ENCODE results near the gene TOMM7. TPM values are rescaled to one million over a fixed set of nuclear protein-coding genes. Genes with fewer than 3 reads are reported as not detected.
A peak's percentile ranks its signal among the peaks of the same experiment; 100 is the strongest.

The TOMM7 gene
- 141 and 226 TPM in 2 replicates for total RNA-seq (2014; rRNA removed; shearing (Covaris generic))

DNA sequence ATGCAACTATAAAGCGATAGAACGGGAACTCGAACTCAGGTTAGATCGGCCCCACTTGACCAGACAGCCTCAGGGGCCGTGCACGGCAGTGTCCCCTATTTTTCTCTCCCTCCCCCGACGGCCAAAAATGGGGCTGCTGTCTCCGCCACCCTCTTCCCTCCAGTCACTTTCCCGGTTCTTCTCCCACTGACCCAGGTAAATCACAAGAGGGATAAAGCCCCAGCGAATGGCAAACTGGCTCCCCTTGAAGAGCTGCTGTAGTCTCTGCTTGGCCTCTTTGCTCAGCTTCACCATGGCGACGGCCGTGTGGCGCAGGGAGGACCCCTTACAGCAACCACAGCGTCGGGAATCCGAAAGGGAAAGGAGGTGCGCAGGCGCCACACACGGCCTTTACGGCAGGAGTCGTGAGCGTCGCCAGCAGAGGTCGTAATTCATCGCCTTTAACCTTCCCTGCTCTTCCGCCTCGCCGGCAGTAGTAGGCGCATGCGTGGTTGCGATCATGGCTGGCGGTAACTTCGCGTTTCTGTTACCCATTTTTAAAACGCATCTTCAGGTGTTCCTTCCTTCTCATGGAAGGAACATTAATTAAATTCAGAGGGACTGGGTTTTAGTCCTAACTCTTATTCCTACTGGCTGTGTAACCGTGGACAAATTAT is at the start of gene TOMM7:
Gene TOMM7 (minus strand): TSS at position 364 of the 656 bp plus-strand sequence. CDS start 70 bp downstream, at position 294.
- H3K4me3 ChIP-seq: peak within 1 kb of the TSS; percentile 69
- peak within 1 kb of the TSS; percentile 75 for H3K27ac ChIP-seq
- no peaks in the 10 kb centered on the region for H3K27me3 ChIP-seq (replicated peaks)
- no peaks in the 10 kb centered on the region for H3K9me3 ChIP-seq (replicated peaks)
- H3K4me1 ChIP-seq (replicated peaks): peaks cover 12% of the 10 kb centered on the region
- DNase-seq (ENCODE audit: low read depth in 1 of 2, low spot score in 2 of 2): peak; percentile 92 to 93
- peaks cover 12% of the 10 kb centered on the region for H3K36me3 ChIP-seq

DNA sequence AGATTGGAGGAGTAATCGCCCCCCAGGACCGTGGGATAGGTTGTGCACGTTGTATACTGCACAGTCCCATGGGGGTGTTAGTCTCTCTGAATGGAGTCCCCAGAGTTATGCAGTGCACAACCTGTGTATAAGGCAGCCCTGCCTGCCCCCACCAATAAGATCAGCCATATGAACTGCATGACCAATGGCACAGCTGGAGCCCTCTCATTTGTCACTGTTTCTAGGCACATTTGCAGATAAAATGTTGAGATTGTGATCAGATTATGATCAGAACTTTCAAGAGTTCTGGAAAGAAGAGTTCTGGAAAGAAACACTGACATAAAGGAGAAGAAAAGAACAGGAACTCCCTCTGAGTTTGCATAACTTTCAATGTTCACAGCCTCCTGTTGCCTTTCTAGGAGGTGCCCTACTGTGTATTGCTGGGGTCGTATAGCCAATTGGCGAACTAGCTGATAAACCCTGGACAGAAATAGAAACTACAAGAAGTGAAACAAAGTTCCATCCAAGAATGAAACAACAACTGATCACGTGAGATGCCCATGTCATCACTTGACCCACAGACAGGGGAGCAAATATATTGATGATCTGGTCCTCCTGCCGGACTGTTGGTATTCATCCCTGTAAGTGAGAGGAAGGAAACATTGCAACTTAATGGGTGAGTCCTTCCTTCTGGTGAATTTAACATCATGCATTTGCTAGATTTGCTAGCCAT is 49.6 kb upstream of the TOMM7 start:
- H3K4me1 ChIP-seq (replicated peaks): no peaks in the 10 kb centered on the region
- no peak overlapping the region for H3K27ac ChIP-seq
- no peaks in the 10 kb centered on the region for H3K27me3 ChIP-seq (replicated peaks)
- H3K4me3 ChIP-seq: no peak overlapping the region
- no peak for DNase-seq (ENCODE audit: low read depth in 1 of 2, low spot score in 2 of 2)
- no peaks in the 10 kb centered on the region for H3K9me3 ChIP-seq (replicated peaks)
- no peaks in the 10 kb centered on the region for H3K36me3 ChIP-seq

DNA sequence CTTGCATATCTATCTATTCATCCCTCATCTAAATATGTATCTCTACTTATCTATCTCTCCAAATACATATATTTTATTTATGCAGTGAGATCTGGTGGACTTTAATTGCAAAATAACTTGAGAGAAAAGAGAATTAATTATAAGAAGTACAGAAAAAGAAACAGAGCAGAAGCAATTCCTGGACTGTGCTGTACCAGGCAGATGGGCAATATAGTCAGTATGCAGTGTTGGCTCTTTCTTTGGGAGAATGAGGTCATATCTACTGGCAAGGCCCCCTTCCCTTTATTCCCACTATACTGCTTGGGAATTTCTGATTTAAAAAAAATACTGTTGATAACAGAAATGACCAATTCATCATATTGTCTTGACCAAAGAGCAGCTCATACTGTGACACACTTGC is 49.0 kb upstream of the TOMM7 start:
- Histone ChIP-seq H3K9me3 (replicated peaks) (no peaks in the 10 kb centered on the region), H3K36me3 (no peaks in the 10 kb centered on the region), H3K27ac (no peak overlapping the region), H3K27me3 (replicated peaks) (no peaks in the 10 kb centered on the region), H3K4me1 (replicated peaks) (no peaks in the 10 kb centered on the region), H3K4me3 (no peak overlapping the region)
- no peak for DNase-seq (ENCODE audit: low read depth in 1 of 2, low spot score in 2 of 2)

DNA sequence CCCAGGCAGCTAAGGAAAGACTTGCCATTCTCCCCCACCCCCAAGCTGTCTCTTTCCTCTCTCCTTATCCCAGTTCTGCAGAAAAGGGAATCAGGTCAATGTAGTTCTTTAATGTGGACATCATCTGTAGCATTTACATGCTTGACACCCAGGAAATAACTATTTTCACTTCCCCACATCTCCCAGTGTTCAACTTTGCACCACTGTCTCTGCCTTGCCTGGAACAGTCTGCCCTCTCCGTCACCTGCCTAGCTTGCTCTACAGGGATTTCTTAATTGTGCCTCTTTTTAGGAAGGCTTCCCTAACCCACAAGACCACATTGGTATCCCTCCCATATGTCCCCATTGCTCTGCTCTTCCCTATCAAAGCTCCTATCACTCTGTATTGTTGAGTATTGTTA is 45.9 kb upstream of the TOMM7 start:
- Histone ChIP-seq H3K4me3 (no peak overlapping the region), H3K27ac (no peak overlapping the region), H3K36me3 (no peaks in the 10 kb centered on the region; the same call in 1 of the 2 replicates), H3K4me1 (replicated peaks) (no peaks in the 10 kb centered on the region), H3K9me3 (replicated peaks) (no peaks in the 10 kb centered on the region), H3K27me3 (replicated peaks) (no peaks in the 10 kb centered on the region)
- DNase-seq (ENCODE audit: low read depth in 1 of 2, low spot score in 2 of 2): no peak

DNA sequence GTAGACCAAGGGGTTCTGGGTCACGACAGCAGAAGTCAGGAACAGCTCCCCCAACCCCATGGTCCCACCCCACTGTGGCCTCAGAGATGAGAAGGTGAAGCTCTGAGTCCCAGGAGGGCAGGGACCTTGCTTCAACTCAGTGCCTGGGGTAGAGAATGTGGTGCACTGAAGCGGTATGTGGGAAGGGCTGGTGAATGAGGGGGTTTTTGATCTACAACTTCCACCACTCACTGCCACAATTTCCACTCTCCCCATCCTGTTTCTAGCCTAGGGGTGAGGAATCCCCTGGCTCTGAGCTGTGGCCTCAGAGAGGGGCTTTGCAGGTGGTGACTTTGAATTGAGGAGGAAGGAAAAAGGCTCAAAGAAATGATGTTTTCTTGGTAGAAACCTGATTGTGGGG is 44.9 kb upstream of the TOMM7 start:
- Histone ChIP-seq H3K27ac (no peak overlapping the region), H3K4me3 (no peak overlapping the region), H3K4me1 (replicated peaks) (no peaks in the 10 kb centered on the region), H3K36me3 (no peaks in the 10 kb centered on the region; the same call in 1 of the 2 replicates), H3K9me3 (replicated peaks) (no peaks in the 10 kb centered on the region), H3K27me3 (replicated peaks) (no peaks in the 10 kb centered on the region)
- no peak for DNase-seq (ENCODE audit: low read depth in 1 of 2, low spot score in 2 of 2)

DNA sequence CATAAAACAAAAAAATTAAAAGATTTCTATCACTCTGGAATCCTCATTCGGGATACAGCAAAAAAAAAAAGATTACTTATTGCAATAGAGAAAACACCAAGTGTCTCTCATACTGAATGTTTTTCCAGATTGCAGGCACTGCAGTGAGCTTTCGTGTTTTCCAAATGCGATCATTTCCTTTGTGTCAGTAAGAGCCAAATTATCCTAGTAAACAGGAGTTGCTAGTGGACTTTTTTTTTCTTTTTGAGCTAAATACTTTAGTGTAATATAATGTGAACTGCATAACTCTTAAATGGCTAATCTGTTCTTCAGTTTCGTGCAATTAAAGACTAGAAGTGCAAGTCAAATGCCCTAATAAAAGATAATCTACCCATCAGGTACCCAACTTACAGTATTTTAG is 44.4 kb upstream of the TOMM7 start:
- no peaks in the 10 kb centered on the region for H3K4me1 ChIP-seq (replicated peaks)
- DNase-seq (ENCODE audit: low read depth in 1 of 2, low spot score in 2 of 2): no peak
- no peak overlapping the region for H3K4me3 ChIP-seq
- H3K9me3 ChIP-seq (replicated peaks): no peaks in the 10 kb centered on the region
- H3K27me3 ChIP-seq (replicated peaks): no peaks in the 10 kb centered on the region
- no peak overlapping the region for H3K27ac ChIP-seq
- H3K36me3 ChIP-seq: no peaks in the 10 kb centered on the region; the same call in 1 of the 2 replicates

DNA sequence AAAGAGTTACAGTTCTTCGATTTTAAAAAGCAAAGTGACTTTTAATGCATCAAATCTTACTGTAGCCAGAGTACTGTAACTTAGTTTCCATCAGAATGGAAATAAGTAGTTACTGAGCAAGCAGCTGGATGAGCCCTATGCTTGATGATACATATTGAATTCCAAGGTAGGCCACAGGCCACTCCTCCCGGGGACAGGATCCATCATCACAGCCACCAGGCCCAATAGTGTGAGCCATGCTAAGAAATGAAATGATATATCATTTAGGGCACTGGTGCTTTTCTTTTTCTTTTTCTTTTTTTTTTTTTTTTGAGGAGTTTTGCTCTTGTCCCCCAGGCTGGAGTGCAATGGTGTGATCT is 42.9 kb upstream of the TOMM7 start:
- H3K4me3 ChIP-seq: no peak overlapping the region
- no peaks in the 10 kb centered on the region for H3K4me1 ChIP-seq (replicated peaks)
- H3K27me3 ChIP-seq (replicated peaks): no peaks in the 10 kb centered on the region
- H3K36me3 ChIP-seq: peaks cover 10% of the 10 kb centered on the region
- DNase-seq (ENCODE audit: low read depth in 1 of 2, low spot score in 2 of 2): no peak
- H3K27ac ChIP-seq: no peak overlapping the region
- no peaks in the 10 kb centered on the region for H3K9me3 ChIP-seq (replicated peaks)

DNA sequence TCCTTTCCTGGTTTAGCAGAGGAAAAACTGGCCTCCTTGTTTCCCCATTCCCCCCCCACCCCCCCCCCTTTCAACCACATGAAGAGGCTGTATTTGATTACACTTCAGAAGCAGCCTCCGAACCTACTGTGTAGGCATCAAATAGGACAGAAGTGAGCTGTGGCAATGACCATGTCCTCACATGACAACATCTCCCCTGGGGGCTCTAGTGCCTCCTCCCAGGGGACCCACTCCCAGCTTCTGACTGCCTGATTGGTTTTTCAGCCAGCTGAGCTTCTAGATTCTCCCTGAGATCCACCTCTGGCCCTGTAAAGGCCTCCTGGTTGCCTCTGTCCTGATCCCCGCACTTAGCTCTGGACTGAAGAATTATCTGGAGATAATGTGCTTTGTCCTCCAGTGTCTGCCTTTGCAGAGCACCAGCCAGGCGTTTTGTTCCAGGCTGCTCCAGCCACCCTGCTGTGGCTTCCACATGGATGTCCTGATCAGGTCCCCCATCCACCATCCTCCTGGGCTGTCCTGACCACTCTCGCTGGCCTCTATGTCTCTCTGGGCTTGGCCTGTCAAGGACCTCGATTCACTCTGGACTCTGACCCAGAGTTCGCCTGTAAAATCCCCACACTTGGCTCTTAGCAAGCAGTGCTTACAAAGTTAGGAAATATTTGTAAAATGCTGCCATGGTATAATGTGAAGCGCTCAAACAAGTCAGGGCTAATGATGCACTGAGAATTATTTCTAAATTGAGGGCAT is 42.4 kb upstream of the TOMM7 start:
- Histone ChIP-seq H3K27ac (no peak overlapping the region), H3K36me3 (peaks cover 15% of the 10 kb centered on the region), H3K27me3 (replicated peaks) (no peaks in the 10 kb centered on the region), H3K4me3 (no peak overlapping the region), H3K9me3 (replicated peaks) (no peaks in the 10 kb centered on the region), H3K4me1 (replicated peaks) (peaks cover 4% of the 10 kb centered on the region)
- DNase-seq (ENCODE audit: low read depth in 1 of 2, low spot score in 2 of 2): no peak

DNA sequence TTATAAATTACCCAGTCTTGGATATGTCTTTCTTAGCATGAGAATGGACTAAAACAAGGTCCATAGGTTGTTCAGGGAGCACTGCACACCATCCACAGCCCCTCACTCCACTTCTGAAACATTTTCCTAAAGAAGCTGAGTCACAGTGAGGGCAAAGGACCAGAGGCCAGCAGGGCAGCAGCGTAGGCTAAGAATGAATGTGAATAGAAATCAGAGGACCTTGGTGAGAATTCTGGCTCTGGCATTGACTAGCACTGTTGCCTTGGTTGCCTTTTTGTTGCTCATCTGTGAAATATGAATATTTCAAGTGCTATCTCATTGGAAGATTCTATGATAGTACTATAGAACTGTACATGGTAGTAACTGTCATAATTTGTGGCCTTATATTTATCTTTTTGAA is 41.7 kb upstream of the TOMM7 start:
- no peak overlapping the region for H3K4me3 ChIP-seq
- DNase-seq (ENCODE audit: low read depth in 1 of 2, low spot score in 2 of 2): no peak
- no peak overlapping the region for H3K27ac ChIP-seq
- peaks cover 11% of the 10 kb centered on the region for H3K4me1 ChIP-seq (replicated peaks)
- H3K9me3 ChIP-seq (replicated peaks): no peaks in the 10 kb centered on the region
- peaks cover 23% of the 10 kb centered on the region for H3K36me3 ChIP-seq
- no peaks in the 10 kb centered on the region for H3K27me3 ChIP-seq (replicated peaks)

DNA sequence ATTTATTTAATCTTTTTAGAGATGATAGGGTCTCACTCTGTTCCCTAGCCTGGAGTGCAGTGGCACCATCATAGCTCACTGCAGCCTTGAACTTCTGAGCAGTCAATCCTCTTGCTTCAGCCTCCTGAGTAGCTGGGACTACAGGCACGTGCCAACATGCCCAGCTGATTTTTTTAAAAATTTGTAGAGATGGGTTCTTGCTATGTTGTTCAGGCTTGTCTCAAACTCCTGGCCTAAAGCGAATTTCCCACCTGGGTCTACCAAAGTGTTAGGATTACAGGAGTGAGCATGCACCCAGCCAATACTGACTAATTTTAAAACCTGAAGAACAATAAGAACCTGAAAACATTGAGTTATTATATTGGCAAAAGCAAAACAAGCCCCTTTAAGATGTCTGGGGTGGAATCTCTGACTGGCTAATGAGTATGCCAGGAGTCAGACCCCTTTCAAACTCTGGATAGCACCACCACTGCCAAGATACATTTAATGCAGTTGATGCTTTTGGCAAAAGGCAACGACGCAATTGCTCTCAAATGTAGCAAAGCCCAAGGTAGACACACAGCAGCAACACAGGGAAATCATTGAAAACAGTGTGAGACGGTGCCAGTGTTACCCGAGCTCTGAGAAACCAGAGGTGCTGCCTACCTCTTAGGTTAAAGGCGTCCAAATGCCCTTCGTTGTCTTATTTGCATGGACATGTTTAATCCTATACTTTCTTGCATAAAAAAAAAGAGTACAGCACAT is 40.7 kb upstream of the TOMM7 start:
- H3K36me3 ChIP-seq: peaks cover 24% of the 10 kb centered on the region
- no peak for DNase-seq (ENCODE audit: low read depth in 1 of 2, low spot score in 2 of 2)
- H3K4me3 ChIP-seq: no peak overlapping the region
- no peak overlapping the region for H3K27ac ChIP-seq
- no peaks in the 10 kb centered on the region for H3K27me3 ChIP-seq (replicated peaks)
- H3K9me3 ChIP-seq (replicated peaks): no peaks in the 10 kb centered on the region
- H3K4me1 ChIP-seq (replicated peaks): peaks cover 21% of the 10 kb centered on the region

DNA sequence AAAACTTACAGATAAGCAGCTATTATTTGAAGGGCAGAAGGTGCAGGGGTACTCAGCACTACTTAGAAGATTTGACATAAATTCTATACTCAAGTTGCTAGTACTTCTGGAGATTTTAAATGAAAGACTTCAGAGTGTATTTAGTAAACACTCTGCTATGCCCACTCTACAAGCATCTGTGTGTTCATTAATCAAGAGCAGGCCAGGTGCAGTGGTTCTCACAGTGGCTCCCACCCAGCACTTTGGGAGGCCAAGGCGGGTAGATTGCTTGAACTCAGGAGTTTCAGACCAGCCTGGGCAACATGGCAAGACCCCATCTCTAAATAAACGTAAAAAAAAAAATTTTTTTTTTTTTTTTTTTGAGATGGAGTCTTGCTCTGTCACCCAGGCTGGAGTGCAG is 38.9 kb upstream of the TOMM7 start:
- no peak for DNase-seq (ENCODE audit: low read depth in 1 of 2, low spot score in 2 of 2)
- no peaks in the 10 kb centered on the region for H3K9me3 ChIP-seq (replicated peaks)
- peaks cover 36% of the 10 kb centered on the region for H3K4me1 ChIP-seq (replicated peaks)
- H3K27me3 ChIP-seq (replicated peaks): no peaks in the 10 kb centered on the region
- peaks cover 36% of the 10 kb centered on the region for H3K36me3 ChIP-seq
- H3K4me3 ChIP-seq: no peak overlapping the region
- H3K27ac ChIP-seq: no peak overlapping the region

DNA sequence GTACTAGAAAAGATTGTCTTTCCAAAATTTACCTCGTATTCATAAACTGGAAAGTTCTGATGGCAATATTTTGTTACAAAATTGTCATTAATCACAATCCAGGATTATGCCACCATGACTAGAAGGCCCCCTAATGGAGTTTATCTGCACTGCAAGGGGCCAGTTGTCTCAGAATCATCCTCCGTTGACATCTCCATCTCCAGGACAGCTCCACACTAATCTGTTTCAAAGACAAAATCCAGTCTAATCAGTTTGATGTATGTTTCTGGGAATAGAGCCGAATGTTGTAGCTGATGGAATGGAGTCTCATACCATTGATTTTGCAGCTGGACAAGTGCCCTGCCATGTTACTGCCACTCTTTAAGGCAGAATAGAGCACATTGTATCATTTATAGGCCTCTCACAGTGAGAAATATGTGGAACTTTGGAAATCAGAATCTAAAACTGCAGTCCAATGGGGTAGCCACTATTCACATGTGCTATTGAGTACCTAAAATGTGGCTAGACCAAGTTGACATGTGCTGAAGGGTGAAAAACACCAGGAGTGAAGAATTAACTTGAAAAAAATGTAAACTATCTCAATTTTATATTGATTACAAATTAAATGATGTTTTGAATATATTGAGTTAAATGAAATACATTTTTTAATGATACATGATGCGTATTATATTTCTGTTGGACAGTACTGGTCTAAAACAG is 38.3 kb upstream of the TOMM7 start:
- DNase-seq (ENCODE audit: low read depth in 1 of 2, low spot score in 2 of 2): no peak
- Histone ChIP-seq H3K36me3 (peaks cover 42% of the 10 kb centered on the region), H3K27ac (no peak overlapping the region), H3K4me3 (no peak overlapping the region), H3K9me3 (replicated peaks) (no peaks in the 10 kb centered on the region), H3K4me1 (replicated peaks) (peaks cover 42% of the 10 kb centered on the region), H3K27me3 (replicated peaks) (no peaks in the 10 kb centered on the region)

DNA sequence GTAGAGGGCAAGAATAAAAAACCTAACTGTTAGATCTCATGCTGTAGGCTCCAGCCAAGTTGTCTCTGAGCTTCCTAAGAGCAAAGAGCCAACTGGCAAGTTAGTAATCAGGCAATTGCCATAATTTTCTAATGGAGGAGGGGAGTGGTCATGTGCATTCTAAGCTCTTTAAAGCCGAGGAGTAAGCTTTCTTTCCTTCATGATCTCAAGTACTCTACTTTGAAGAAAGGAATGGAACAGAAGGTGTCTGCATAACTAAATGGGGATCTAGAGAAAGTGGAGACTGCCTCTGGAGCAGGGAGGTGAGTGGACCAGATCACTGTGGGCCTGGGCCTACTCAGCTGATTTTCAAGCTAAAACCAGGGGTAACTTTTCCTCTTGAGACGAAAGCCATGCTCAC is 37.7 kb upstream of the TOMM7 start:
- no peaks in the 10 kb centered on the region for H3K27me3 ChIP-seq (replicated peaks)
- no peak overlapping the region for H3K4me3 ChIP-seq
- H3K9me3 ChIP-seq (replicated peaks): no peaks in the 10 kb centered on the region
- DNase-seq (ENCODE audit: low read depth in 1 of 2, low spot score in 2 of 2): no peak
- H3K36me3 ChIP-seq: peaks cover 43% of the 10 kb centered on the region
- peaks cover 48% of the 10 kb centered on the region for H3K4me1 ChIP-seq (replicated peaks)
- peak overlapping the region; percentile 97 for H3K27ac ChIP-seq
